ENCODE data around the gene LHFPL6. TPM values are rescaled to one million over a fixed set of nuclear protein-coding genes. Genes with fewer than 3 reads are reported as not detected.

Gene LHFPL6
- polyA plus RNA-seq, 2 of the 4 experiments (the other 2 are of a cell fraction) = 1.7 to 5.4 TPM

- no peak overlapping the region for H3K27ac ChIP-seq
- WGBS (ENCODE audit: missing lambda C conversion rate) = 46% methylated on average over 4 of the region's 4 CpGs
- ATAC-seq = no peak
- DNase-seq (ENCODE audit: low read depth in 1 of 2, low spot score in 1 of 2) = no peak
- no peak overlapping the region for H3K4me2 ChIP-seq
- CTCF ChIA-PET = no interaction called here
- no peak overlapping the region for H3K4me3 ChIP-seq
- H3K9me3 ChIP-seq = no peaks in the 10 kb centered on the region
- no peak for FAIRE-seq
- no peak for TF ChIP-seq SREBF2 (IDR thresholded peaks at IDR 0.05)
- no peak for TF ChIP-seq HOXA7 (CRISPR knock-in tag; IDR thresholded peaks at IDR 0.05)
- TF ChIP-seq CBX8 (IDR thresholded peaks at IDR 0.05) = no peak
- no peak for TF ChIP-seq ZSCAN20 (CRISPR knock-in tag; IDR thresholded peaks at IDR 0.05)
- TF ChIP-seq ATOH8 (CRISPR knock-in tag; IDR thresholded peaks at IDR 0.05; ENCODE audit: low read depth) = no peak
- TF ChIP-seq ESRRA (IDR thresholded peaks at IDR 0.05; ENCODE audit: borderline replicate concordance, low read length) = no peak
- no peak for TF ChIP-seq REST (IDR thresholded peaks at IDR 0.05)
- no peak for TF ChIP-seq JUNB (IDR thresholded peaks at IDR 0.05)
- TF ChIP-seq CHD4 (IDR thresholded peaks at IDR 0.05; ENCODE audit: borderline replicate concordance) = no peak
- TF ChIP-seq RFX5 (IDR thresholded peaks at IDR 0.05) = no peak
- TF ChIP-seq CTCF (IDR thresholded peaks at IDR 0.05) = no peak
- TF ChIP-seq HDAC2 (IDR thresholded peaks at IDR 0.05) = no peak
- TF ChIP-seq MAZ (IDR thresholded peaks at IDR 0.05; ENCODE audit: borderline replicate concordance, low read depth, low read length) = no peak
- TF ChIP-seq E2F6 (IDR thresholded peaks at IDR 0.05; ENCODE audit: borderline replicate concordance, low read depth) = no peak
- TF ChIP-seq POLR2A (IDR thresholded peaks at IDR 0.05; ENCODE audit: low read length) = no peak
- no peak for TF ChIP-seq NFE2L2 (conservative IDR thresholded peaks at IDR 0.05; ENCODE audit: low read length)
- TF ChIP-seq FOXS1 (CRISPR knock-in tag; IDR thresholded peaks at IDR 0.05) = no peak
- POLR2A ChIA-PET = no interaction called here
- H3K4me1 ChIP-seq = no peaks in the 10 kb centered on the region
These were observed 147.3 kb downstream of the LHFPL6 start for GRCh38 chr13:39455521-39456175.

- H3K9me3 ChIP-seq = no peaks in the 10 kb centered on the region
- FAIRE-seq (no peak), DNase-seq (ENCODE audit: low read depth in 1 of 2, low spot score in 1 of 2) (no peak), ATAC-seq (no peak)
- H3K27ac ChIP-seq = no peak overlapping the region
- ChIA-PET CTCF (no interaction called here), POLR2A (no interaction called here)
- H3K4me3 ChIP-seq = no peak overlapping the region
- no peak overlapping the region for H3K4me2 ChIP-seq
- WGBS (ENCODE audit: missing lambda C conversion rate) = 7% methylated on average over 1 of the region's 1 CpG
- H3K4me1 ChIP-seq = no peaks in the 10 kb centered on the region
- TF ChIP-seq FOSL2 (IDR thresholded peaks at IDR 0.05) = no peak
- TF ChIP-seq FOSL2 (CRISPR knock-in tag; IDR thresholded peaks at IDR 0.05) = no peak
- TF ChIP-seq CHD2 (IDR thresholded peaks at IDR 0.05; ENCODE audit: low read length, partially characterized antibody) = no peak
- no peak for TF ChIP-seq SREBF2 (IDR thresholded peaks at IDR 0.05)
- TF ChIP-seq NR3C1 (IDR thresholded peaks at IDR 0.05) = no peak
- no peak for TF ChIP-seq ZNF302 (CRISPR knock-in tag; IDR thresholded peaks at IDR 0.05)
- no peak for TF ChIP-seq RNF2 (IDR thresholded peaks at IDR 0.05; ENCODE audit: borderline replicate concordance, low read depth)
- TF ChIP-seq RAD21 (conservative IDR thresholded peaks at IDR 0.05 in 1 of 2, IDR thresholded peaks at IDR 0.05 in 1 of 2) = no peak
- TF ChIP-seq BHLHE40 (IDR thresholded peaks at IDR 0.05; ENCODE audit: low read depth, low read length) = no peak
- no peak for TF ChIP-seq REST (IDR thresholded peaks at IDR 0.05)
- no peak for TF ChIP-seq SMC3 (IDR thresholded peaks at IDR 0.05)
- no peak for TF ChIP-seq POLR2A (IDR thresholded peaks at IDR 0.05; ENCODE audit: low read length)
- TF ChIP-seq MYC (IDR thresholded peaks at IDR 0.05; ENCODE audit: borderline replicate concordance, low read length) = no peak
- no peak for TF ChIP-seq CBX2 (IDR thresholded peaks at IDR 0.05; ENCODE audit: borderline replicate concordance, low read depth)
- no peak for TF ChIP-seq ZSCAN20 (CRISPR knock-in tag; IDR thresholded peaks at IDR 0.05)
- no peak for TF ChIP-seq KDM5A (IDR thresholded peaks at IDR 0.05)
These were observed 150.2 kb downstream of the LHFPL6 start for GRCh38 chr13:39452834-39453233.
